Adipose tissue (tissue), 3 donors: ENCODE data around the gene SSNA1. TPM values are rescaled to one million over a fixed set of nuclear protein-coding genes. Genes with fewer than 3 reads are reported as not detected.

ENCODE experiments used
- H3K27ac ChIP-seq: one replicate; pipeline ENCODE4 v1.5.1; 2013; ENCODE audit warnings: low read depth, low read length
- WGBS, 3 donors: extraction: QIAGEN DNeasy Blood & Tissue Kit; methylation state at CpG; one replicate each; pipeline ENCODE4 v1.1.7; 2013; 5-methylcytosine and 5-hydroxymethylcytosine counted together
- polyA plus RNA-seq, 3 donors: library from polyadenylated mRNA; stranded (reverse); fragments of 200-250 nt; gene quantifications; one replicate each; pipeline ENCODE4 v1.2.3, GENCODE V29; 2013
- donor health status: healthy with polysubstance abuse.
- donor health status: Bipolar disorder and iron deficiency.
- donor health status: healthy.

SSNA1 gene
- 100 to 1,000 TPM in 1 of 3 donors, 10 to 100 TPM in 2; 70.9 to 103 (median 98.2) TPM for polyA plus RNA-seq

GRCh38 chr9:137188490-137189296 is at the start of gene SSNA1, which contains the start of gene ANAPC2:
TSS of gene SSNA1 (plus strand) at chr9:137188676. CDS start at chr9:137188727, 51 bp downstream.
TSS of gene ANAPC2 (minus strand) at chr9:137188560. CDS start at chr9:137188532, 28 bp downstream.
- WGBS, 3 donors = 0% methylated on average over 68 to 98 of the region's 98 CpGs

GRCh38 chr9:137138722-137139467 is 49.6 kb upstream of the SSNA1 start, which contains the start of gene GRIN1:
TSS of gene GRIN1 (plus strand) at chr9:137139154. CDS start at chr9:137139487, 333 bp downstream.
- WGBS, 3 donors = 7 to 10% (median 7%) methylated on average over 74 to 104 of the region's 104 CpGs
- H3K27ac ChIP-seq = no peak within 1 kb of the TSS

More at GRCh38 chr9:137188490-137189296, at the start of gene SSNA1, which contains the start of gene ANAPC2:
- peak within 1 kb of the TSS; percentile 62 for H3K27ac ChIP-seq

- no peak overlapping the region for H3K27ac ChIP-seq
- WGBS, 3 donors = 28 to 32% (median 31%) methylated on average over 28 to 37 of the region's 37 CpGs
These were observed 48.9 kb upstream of the SSNA1 start for GRCh38 chr9:137139468-137140150.

GRCh38 chr9:137140151-137141012 is 48.1 kb upstream of the SSNA1 start:
- WGBS, 3 donors = 52 to 61% (median 58%) methylated on average over 26 of the region's 26 CpGs
- no peak overlapping the region for H3K27ac ChIP-seq

GRCh38 chr9:137141050-137141810 is 47.2 kb upstream of the SSNA1 start:
- 72 to 76% (median 73%) methylated on average over 17 of the region's 17 CpGs for WGBS, 3 donors
- H3K27ac ChIP-seq = no peak overlapping the region

- 71 to 79% (median 73%) methylated on average over 23 to 24 of the region's 24 CpGs for WGBS, 3 donors
- no peak overlapping the region for H3K27ac ChIP-seq
These were observed 46.2 kb upstream of the SSNA1 start for GRCh38 chr9:137141976-137142936.

- H3K27ac ChIP-seq = no peak overlapping the region
- WGBS, 3 donors = 56 to 88% (median 64%) methylated on average over 4 of the region's 4 CpGs
These were observed 45.0 kb upstream of the SSNA1 start for GRCh38 chr9:137143459-137143858.

GRCh38 chr9:137145731-137146526 is 42.5 kb upstream of the SSNA1 start:
- H3K27ac ChIP-seq = no peak overlapping the region
- 45 to 56% (median 55%) methylated on average over 36 to 49 of the region's 49 CpGs for WGBS, 3 donors

GRCh38 chr9:137146527-137146918 is 42.0 kb upstream of the SSNA1 start:
- 45 to 67% (median 64%) methylated on average over 8 to 9 of the region's 9 CpGs for WGBS, 3 donors

GRCh38 chr9:137147091-137147792 is 41.2 kb upstream of the SSNA1 start:
- 80 to 87% (median 83%) methylated on average over 26 of the region's 26 CpGs for WGBS, 3 donors
- no peak overlapping the region for H3K27ac ChIP-seq

More at GRCh38 chr9:137146527-137146918, 42.0 kb upstream of the SSNA1 start:
- H3K27ac ChIP-seq = no peak overlapping the region

GRCh38 chr9:137147793-137148160 is 40.7 kb upstream of the SSNA1 start:
- H3K27ac ChIP-seq = no peak overlapping the region
- 25 to 30% (median 29%) methylated on average over 21 to 22 of the region's 24 CpGs for WGBS, 3 donors

- whole genome bisulfite sequencing, 3 donors = 68 to 72% (median 71%) methylated on average over 21 to 27 of the region's 27 CpGs
- H3K27ac ChIP-seq = no peak overlapping the region
These were observed 40.2 kb upstream of the SSNA1 start for GRCh38 chr9:137148242-137148641.

GRCh38 chr9:137148661-137149060 is 39.8 kb upstream of the SSNA1 start:
- WGBS, 3 donors = 82 to 83% (median 83%) methylated on average over 17 to 19 of the region's 19 CpGs
- no peak overlapping the region for H3K27ac ChIP-seq

- no peak overlapping the region for H3K27ac ChIP-seq
- 72 to 75% (median 74%) methylated on average over 5 of the region's 5 CpGs for WGBS, 3 donors
These were observed 39.1 kb upstream of the SSNA1 start for GRCh38 chr9:137149363-137149762.
